Fibroblast of mammary gland (primary cell): ENCODE measurements around the gene UCP2.
"Not testable (repeated sequence)": the region's sequence is repeated elsewhere in the genome, so short reads cannot be mapped to it uniquely, and the experiment has no call there.

Experiments
- DNase-seq: peaks from one replicate; pipeline ENCODE4 v3.0.0-alpha.2; 2010; ENCODE audit warnings: low read depth
- H3K4me3 ChIP-seq: 2 replicates; pipeline ENCODE4 v1.5.1; 2011; ENCODE audit warnings: low read depth, mild to moderate bottlenecking, low read length, moderate library complexity; ENCODE audit not compliant: control insufficient read depth
- CTCF ChIP-seq: conservative IDR thresholded peaks from 2 replicates; pipeline ENCODE4 v1.5.1; 2011; ENCODE audit warnings: low read depth, low read length, inconsistent platforms; ENCODE audit not compliant: control insufficient read depth, insufficient read depth

The UCP2 gene

GRCh38 chr11:73940801-73941570 is 41.7 kb downstream of the UCP2 start:
- no peak overlapping the region for H3K4me3 ChIP-seq
- TF ChIP-seq CTCF = no peak
- DNase-seq = no peak

- no peak for TF ChIP-seq CTCF
- H3K4me3 ChIP-seq = no peak overlapping the region
- no peak for DNase-seq
Observed at GRCh38 chr11:73939096-73939495, 43.5 kb downstream of the UCP2 start.

- H3K4me3 ChIP-seq, DNase-seq: not testable (repeated sequence)
Observed at GRCh38 chr11:73936047-73936446, 46.6 kb downstream of the UCP2 start.

GRCh38 chr11:73932781-73933180 is 49.9 kb downstream of the UCP2 start:
- TF ChIP-seq CTCF = no peak
- DNase-seq = no peak

GRCh38 chr11:73931951-73932350 is 50.7 kb downstream of the UCP2 start:
- no peak for DNase-seq
- no peak overlapping the region for H3K4me3 ChIP-seq
- no peak for TF ChIP-seq CTCF

More at GRCh38 chr11:73932781-73933180, 49.9 kb downstream of the UCP2 start:
- no peak overlapping the region for H3K4me3 ChIP-seq

- peak; percentile 85 for DNase-seq
- peak; percentile 50 for TF ChIP-seq CTCF
- no peak overlapping the region for H3K4me3 ChIP-seq
Observed at GRCh38 chr11:73931039-73931645, 51.5 kb downstream of the UCP2 start.

GRCh38 chr11:73929388-73929787 is 53.3 kb downstream of the UCP2 start:
- no peak for DNase-seq
- no peak overlapping the region for H3K4me3 ChIP-seq
- no peak for TF ChIP-seq CTCF
